ENCODE measurements around the gene ZNF292.
"Not testable (repeated sequence)": the region's sequence is repeated elsewhere in the genome, so short reads cannot be mapped to it uniquely, and the experiment has no call there.

Gene ZNF292

DNA sequence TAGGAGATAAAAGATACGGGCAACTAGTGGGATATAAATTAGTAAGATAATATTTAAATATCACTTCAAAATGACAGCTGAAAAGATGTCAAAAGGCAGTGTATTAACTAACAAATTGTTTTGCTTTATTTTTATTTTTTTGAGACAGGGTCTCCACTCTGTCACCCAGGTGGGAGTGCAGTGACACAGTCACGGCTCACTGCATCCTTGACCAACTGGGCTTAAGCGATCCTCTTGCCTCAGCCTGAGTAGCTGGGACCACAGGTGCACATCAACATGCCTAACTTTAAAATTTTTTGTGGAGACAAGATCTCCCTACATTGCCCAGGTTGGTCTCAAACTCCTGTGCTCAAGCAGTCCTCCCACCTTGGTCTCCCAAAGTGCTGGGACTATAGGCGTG is 5.9 kb downstream of the ZNF292 start:
- DNase-seq: no peak

DNA sequence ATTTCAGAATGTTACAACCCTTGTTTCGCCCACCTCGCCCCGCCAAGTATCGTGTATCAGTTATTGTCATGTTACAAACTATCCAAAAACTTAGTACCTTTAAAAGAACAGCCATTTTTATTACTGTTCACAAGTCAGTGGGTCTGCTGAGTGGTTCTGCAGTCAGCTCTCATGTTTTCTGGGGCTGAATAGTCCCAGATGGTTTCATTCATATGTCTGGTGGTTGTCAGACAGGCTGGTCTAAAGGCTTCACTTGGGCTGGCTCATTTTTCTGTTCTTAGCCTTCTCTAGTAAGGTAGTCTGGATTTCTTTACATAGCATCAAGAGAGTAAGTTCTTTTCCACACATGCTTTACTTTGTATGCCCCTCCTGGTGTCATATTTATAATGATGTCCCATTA is 8.6 kb downstream of the ZNF292 start:
- no peak for DNase-seq

DNA sequence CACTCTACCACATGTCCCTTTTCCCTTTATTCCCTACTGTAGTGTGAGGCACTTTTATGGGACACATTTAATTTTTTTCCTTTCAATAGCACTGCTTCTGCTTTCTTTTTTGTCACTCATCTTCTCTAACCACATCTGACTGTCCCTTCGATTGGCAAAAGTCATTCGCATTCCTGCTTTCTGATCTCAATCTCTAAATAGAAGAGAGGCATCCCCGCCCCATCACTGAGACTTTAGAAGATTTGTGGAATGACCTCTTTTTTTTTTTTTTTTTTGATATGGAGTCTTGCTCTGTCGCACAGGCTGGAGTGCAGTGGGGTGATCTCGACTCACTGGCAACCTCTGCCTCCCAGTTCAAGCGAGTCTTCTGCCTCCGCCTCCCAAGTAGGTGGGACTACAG is 9.1 kb downstream of the ZNF292 start:
- no peak for DNase-seq

GRCh38 chr6:87165185-87165584 is 9.8 kb downstream of the ZNF292 start:
- DNase-seq: no peak

- no peak for DNase-seq
Measured at GRCh38 chr6:87171938-87172633, 16.7 kb downstream of the ZNF292 start.

DNA sequence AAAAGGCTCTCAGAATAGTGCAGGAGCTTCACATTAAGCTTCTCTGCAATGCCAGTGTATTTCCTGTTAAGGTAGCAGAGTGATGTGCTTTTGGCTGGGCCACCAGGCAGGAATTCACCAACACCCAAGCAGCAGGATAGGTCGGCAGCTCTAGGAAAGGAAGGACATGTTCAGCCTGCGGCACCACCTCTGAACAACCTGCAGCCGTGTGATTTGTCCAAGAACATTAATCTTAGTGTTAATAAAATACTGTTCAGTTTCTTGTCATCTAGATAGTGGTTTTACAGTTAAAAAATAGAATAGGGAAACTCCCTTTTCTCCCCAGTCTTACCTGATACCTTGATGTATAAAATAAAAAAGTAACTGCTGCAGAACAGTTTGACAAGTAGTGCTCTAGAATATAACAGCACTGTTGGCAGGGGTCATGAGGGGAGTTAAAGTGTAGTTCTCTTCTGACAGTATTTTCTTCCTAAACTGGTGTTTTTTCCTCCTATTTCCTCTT is 18.8 kb downstream of the ZNF292 start:
- no peak for DNase-seq

DNA sequence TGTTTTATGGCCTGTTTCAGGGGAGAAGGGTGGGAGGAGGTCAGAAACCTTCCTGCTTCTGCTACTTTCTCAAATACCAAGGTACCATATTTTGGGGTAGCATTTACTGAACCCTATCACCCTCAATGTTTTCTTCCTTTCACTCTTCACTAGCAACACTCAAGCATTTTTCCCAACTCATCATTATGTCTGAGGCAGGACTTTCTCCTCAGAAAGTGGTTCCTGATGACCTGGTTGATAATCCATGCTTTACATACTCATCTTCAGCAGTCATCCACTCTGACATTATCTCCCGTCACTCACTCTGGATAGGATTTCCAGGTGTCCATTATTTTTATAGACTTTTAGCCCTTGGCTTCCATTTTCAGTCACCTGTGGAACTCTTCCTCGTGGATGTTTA is 21.1 kb downstream of the ZNF292 start:
- DNase-seq: no peak

DNA sequence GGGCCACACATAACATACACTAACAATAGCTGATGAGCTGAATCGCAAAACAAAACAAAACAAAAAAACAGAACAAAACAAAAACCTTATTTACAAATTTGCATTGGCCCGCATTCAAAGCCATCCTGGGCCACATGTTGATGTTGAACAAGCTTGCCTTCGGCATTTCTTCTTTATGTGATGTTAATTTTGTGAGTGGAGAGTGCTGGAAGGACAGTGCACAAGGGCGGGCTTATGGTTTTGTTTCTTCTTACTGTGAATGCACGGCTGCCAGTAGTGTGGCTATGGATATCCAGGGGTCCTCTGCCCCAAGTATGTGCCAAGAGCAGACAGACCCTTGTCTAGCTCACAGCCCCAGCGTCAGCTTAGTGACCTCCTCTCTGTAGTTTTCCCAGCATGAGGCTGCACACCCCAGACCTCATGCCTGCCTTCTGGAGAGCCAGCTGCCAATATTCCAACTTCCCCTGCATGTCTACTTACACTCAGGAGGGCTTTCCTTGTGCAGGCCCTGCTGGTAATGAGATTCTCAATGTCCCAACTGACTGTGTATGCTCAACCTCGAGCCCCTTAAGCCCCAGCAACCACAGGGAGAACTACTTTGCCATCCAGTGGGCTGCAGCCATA is 24.9 kb downstream of the ZNF292 start:
- DNase-seq: no peak

GRCh38 chr6:87181903-87182302 is 26.5 kb downstream of the ZNF292 start:
- DNase-seq: no peak

GRCh38 chr6:87182321-87182720 is 27.0 kb downstream of the ZNF292 start:
- no peak for DNase-seq

GRCh38 chr6:87182940-87183339 is 27.6 kb downstream of the ZNF292 start:
- no peak for DNase-seq

- DNase-seq: no peak
Measured at GRCh38 chr6:87183687-87184086, 28.3 kb downstream of the ZNF292 start.

- no peak for DNase-seq
Measured at GRCh38 chr6:87184762-87185250, 29.4 kb downstream of the ZNF292 start.

DNA sequence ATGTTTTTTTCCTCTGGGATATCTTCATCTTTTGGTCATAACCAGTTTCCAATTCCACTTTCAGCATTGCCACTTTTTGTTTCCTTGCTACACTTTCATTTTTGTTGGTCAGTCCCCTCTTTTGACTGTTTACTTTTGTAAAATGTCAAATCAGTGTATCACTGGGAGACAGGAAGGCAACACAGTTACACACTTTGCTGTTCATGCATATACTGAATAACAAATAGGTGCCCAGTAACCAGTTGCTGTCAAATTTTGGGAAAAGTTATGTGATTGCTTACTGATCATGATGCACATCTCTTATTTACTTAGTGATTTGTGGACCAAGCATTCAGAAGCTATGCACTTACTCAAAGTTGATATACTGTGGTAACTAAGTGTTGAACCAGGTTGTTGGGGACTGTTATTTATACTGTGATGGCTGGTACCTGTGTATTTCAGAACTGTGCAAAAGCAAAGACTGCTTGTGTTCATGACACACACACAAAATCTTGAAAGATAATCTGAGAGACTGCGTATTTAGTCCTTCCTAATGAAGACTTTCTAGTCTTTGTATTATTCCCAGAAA is 41.0 kb downstream of the ZNF292 start:
- no peak for DNase-seq

GRCh38 chr6:87197547-87197946 is 42.2 kb downstream of the ZNF292 start:
- no peak for DNase-seq

DNA sequence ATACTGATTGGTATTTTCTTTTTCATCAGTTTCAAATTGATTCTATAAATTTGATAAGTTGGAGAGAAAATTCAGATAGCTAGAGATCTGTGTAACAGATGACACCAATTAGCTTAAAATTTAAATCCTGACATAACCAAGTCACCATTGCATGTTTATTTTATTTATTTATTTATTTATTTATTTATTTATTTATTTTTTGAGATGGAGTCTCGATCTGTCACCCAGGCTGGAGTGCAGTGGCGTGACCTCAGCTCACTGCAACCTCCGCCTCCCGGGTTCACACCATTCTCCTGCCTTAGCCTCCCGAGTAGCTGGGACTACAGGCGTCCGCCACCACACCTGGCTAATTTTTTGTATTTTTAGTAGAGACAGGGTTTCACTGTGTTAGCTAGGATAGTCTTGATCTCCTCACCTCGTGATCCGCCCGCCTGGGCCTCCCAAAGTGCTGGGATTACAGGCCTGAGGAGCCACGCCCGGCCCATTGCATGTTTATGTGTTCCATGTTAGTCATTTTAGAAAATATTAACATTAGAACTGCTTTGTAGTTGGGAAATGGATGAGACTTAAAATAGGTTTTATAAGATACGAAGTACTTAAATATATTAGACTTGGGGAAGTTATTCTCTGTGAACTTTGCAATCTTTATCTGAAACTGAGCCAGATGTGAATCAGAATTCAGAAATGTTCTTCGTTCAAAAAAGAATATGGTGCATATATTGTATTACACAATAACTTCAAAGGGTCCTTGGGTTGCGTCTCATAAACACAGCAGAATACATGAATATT is 42.9 kb downstream of the ZNF292 start:
- DNase-seq: not testable (repeated sequence)

- no peak for DNase-seq
Measured at GRCh38 chr6:87199787-87200186, 44.4 kb downstream of the ZNF292 start.

DNA sequence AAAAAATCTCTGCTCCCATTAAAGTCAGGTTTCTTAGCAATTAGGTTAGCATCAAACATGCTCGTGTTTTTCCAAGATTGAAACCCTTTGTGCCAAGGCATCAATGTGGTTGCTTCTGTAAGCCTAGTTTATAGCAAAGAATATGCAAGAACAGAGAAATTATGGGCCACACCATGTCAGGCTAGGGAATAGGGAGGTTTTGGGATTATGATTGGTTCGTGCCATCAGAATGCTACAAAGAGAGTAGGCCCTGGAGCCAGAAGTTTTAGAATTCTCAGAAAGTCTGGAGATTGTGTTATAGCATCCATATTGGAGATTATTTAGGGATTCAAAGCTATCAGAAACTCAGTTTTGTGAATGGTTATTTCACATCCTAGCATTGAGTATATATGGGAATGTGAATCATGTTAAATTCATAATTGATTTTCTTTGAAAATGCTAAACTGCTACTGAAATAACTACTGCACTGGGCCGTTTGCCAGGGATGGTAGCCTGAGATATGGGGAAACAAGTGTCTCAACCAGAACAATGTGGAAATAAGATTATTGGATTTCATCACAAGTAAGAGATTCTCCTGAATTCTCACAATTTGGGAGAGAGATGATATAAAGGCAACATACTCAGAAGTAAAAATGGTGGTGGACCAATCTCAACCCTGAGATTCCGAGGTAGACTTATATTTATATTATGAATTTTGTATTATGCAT is 45.3 kb downstream of the ZNF292 start:
- peak in 5 of 56 donors; percentile 2 to 40 (median 5) for DNase-seq

DNA sequence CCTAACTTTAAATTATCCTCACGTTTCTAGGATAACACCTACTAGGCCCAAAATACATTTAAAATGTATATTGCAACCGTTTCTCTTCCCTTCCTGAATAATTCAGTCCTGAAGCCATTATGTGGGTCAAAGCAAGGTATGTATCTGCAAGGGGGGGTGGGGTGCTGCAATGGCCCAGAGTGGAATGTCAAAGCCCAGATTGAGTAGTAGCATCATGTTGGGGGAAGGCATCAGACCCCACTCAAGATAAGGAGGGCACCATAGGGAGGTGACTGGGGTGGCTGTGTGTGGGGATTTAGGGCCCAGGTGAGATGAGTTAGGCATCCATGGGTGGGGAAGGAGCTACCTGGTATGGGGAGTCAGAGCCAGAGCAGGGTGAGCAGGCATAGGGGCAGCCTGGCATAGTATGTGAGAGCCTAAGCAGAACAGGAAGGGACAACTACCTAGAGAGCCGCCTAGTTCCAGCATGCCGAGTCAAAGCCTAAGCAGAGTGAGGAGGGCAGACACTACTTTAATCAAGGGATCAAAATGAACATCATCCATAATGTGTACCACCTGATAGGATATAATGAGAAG is 48.2 kb downstream of the ZNF292 start:
- DNase-seq: no peak

DNA sequence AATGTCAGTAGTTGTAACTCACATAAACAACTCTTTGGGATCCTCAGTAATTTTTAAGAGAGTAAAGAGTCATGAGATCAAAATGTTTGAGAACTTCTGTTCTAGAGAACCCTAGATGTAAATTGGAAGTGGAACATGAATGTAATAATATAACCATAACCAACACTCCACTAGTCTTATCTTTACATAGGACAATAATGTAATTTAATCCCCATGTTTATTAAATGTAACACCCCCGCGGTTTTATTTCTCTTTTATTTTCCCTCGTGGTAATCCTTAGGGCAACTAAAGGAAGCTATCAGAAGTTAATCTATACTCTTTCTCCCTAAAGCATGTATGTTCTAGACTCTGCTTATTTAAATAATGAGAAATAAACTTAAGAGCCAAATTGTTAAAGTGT is 54.4 kb downstream of the ZNF292 start:
- no peak for DNase-seq

- no peak for DNase-seq
Measured at GRCh38 chr6:87210979-87211378, 55.6 kb downstream of the ZNF292 start.
